Left renal cortex interstitium (tissue), 4 donors: ENCODE measurements around the gene LY86. TPM values are rescaled to one million over a fixed set of nuclear protein-coding genes. Genes with fewer than 3 reads are reported as not detected.
"Not testable (repeated sequence)": the region's sequence is repeated elsewhere in the genome, so short reads cannot be mapped to it uniquely, and the experiment has no call there.

Experiments used
- DNase-seq, 4 donors: peaks; one replicate each; pipeline ENCODE4 v3.0.0-alpha.2; 2013; ENCODE audit warnings: low read depth in 4 of 4, low spot score in 2 of 4, missing footprints in 1 of 4
- polyA plus RNA-seq, 4 donors: library from polyadenylated mRNA; unstranded; fragments of 120-200 nt; gene quantifications; one replicate each; pipeline ENCODE4 v1.2.1, GENCODE V29; 2013; ENCODE audit not compliant: insufficient read length in 4 of 4

The LY86 gene
- polyA plus RNA-seq, 4 donors: 1.1 to 1.7 (median 1.5) TPM

DNA sequence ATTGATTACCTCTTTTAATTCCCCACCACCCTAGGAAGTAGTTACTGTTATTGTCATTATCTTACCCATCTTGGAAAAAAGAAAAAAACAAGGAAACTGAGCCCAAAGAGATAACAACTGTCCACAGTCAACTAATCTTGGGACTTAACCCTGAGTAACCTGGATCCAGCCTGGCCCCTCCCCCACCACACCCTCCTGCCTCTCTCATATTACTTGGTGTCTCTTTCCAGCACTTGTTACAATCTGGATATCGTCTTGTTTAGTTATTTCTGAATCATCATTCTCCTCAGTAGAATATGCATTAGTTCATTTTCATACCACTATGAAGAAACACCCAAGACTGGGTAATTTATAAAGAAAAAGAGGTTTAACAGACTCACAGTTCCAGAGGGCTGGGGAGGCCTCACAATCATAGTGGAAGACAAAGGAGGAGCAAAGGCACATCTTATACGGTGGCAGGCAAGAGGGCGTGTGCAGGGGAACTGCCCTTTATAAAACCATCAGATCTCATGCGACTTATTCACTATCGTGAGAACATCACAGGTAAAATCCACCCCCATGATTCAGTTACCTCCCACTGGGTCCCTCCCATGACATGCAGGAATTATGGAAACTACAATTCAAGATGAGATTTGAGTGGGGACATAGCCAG is 60.3 kb downstream of the LY86 start:
- DNase-seq: no peak

DNA sequence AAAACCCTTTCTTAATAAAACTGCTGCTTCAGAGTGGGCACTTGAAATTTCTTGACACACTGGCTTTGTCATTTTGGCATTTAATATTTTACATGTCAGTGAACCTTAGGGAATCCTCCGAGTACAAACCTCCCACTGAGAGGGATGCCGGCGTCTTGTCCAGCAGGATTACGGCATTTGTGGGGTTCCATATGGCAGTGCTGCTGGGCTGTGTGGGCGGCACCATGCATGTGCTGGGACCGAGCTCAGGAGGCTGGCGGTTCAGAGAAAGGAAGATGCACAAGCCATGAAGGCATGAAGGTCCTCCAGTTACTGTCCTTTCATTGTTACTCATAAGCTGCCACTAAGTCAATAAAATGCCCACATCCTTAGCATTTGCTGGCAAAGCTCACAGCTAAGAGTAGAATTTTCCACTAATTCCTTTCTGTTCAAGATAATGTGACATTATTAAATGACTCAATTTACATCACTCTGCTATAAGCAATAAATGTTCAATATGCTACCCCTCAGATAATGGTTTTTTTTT is 61.4 kb downstream of the LY86 start:
- no peak for DNase-seq

DNA sequence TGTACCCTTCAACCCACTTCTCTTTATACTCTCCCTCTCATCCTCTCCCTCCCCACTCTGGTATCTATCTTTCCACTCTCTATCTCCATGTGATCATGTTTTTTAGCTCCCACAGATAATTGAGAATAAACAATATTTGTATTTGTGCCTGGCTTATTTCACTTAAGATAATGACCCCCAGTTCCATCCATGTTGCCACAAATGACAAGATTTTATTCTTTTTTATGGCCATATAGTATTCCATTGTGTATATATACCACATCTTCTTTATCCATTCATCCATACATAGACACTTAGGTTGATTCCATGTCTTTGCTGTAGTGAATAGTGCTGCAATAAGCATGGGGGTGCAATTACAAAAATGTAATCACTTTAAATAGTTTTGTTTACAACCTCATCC is 62.3 kb downstream of the LY86 start:
- no peak for DNase-seq

DNA sequence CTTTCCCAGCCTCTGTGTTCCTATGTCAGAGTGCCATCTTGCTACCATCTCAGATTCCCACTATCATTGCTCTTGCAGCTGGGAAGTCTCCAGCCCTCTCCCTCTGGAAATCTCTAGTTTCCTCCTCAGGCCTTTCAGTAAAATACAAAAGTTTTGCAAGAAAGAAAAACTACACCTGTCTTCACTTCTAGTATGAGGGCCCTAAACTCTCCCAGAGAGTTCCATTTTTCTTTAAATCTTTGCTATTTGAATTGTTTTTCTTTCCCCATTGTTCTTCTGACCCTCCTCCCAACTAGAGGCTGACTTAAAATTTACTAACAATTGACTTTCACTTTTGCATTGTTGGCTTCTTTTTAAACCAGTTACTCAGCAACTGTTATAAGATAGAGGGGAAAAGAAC is 62.8 kb downstream of the LY86 start:
- no peak for DNase-seq

DNA sequence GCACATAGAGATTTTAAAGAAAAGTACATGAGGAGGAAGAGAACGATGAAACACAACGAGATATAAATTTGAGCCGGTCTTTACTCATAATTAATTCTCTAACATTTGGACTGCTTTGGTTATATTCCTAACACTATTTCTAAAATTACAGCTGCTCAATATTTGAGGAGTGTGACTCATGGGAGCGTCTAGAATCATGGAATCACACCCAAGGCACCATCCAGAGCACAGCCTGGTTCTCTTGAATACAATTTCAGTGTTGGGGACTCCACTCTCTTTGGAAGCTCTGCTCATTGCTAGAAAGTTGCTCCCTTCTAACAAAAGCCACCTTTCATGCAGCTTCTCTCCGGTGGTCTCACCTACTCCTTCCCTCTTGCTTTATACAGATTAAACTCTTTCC is 64.4 kb downstream of the LY86 start:
- DNase-seq: no peak

DNA sequence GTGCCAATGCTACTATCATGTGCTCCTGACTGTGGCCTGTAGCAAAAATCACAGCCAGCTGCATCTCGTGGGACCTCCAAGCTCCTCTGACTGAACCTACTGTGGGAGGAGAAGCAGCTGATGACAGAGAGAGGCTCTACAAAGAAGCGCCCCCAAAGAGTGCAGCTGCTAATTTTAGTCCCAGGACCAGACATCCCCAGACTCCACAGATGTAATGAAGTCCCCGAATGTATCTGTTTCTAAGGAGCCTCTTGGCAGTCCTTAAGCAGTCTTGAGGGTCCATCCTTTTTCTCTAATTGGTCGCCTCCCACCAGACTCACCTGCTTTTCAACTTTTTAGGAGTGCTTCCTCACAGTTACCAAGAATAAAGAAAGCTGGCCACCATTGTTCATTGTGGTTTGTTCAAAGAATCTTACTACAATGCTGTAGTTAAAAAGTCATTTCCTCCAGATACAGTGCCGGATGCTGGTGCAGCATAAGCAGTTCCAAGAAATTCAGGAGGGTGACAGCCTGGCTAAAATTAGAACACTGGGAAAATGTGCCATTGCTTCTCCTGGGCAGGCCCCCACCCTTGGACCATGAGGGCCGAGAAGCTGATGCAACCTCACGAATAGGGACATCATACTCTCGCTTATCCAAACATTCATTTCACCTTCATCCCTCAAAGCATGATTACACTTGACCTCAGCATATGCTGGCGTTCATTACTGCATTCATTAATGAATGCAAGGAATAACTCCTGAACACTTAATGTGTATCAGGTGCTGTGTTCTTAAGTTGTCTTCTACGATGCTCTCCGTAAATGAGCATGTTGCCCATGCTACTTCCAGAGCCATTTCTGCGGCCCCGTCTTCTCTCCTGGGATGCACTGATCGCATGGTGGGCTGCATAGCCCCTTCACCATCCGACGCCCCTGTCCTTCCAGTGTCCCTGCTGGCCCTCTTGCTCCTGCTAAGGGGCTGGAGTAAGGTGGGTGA is 66.4 kb downstream of the LY86 start:
- DNase-seq: no peak

DNA sequence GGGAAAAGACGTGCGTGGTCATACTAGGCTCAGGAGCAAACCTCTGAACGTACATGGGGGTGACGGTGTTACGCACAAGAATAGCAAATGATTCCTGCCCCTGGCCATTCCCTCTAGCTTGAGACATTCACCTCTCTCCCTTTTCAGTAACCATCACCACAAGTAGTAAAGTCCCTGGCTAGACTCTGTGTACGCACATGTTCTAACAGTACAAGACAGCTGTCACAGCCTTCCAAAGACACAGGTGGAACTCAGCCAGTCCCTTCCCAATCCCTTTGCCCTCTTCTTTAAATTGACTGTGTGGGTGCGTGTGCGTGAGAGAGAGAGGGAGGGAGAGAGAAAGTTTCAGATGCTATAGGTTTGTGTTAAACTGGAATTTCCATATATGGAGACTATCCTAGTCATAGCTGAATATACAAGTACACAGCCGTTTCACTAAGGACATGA is 67.3 kb downstream of the LY86 start:
- DNase-seq: no peak

DNA sequence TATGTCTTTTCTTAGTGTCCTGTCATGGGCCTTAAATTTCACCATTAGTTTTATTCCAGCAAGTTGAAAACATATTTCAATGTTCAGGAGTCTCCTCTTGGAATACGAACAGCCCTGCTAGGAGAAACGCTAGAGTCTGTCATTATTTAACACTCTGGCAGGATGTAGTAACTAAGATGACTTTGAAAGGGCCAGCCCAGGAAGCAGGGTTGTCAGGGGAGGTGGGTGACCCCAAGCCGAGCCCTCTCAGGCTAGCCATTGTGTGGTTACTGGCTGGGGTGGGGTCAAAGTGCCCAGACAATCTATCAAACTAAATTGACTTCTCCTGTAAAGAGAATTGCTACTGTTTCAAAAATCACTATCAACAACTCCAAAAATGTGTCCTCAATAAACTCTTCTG is 67.8 kb downstream of the LY86 start:
- DNase-seq: no peak

DNA sequence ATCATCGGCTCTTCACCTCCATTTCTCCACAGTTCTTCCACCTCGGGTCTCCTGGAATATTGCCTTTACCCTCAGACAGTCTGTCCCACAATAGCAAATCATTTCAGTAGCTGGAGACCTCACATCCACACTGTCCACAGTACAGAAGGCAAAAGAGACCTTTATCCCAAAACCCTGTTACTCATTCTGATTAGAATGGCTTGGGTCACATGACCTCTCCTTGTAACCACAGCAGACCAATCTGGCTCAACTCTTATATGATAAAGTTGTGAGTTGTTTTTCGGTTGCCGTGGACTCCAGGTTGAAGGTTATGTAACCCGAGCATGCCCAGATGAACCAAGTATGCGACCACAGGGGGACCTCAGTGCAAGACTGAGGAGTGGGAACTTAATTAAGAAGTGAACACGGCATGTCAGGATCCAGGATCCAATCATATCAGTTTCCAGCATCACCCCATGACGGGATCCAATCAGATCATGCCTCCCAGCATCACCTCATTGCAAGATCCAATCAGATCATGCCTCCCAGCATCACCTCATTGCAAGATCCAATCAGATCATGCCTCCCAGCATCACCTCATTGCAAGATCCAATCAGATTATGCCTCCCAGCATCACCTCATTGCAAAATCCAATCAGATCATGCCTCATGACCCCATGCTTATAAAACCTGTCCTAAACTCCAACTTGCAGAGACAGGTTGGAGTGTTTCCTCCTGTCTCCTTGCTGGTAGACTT is 68.7 kb downstream of the LY86 start:
- no peak for DNase-seq

DNA sequence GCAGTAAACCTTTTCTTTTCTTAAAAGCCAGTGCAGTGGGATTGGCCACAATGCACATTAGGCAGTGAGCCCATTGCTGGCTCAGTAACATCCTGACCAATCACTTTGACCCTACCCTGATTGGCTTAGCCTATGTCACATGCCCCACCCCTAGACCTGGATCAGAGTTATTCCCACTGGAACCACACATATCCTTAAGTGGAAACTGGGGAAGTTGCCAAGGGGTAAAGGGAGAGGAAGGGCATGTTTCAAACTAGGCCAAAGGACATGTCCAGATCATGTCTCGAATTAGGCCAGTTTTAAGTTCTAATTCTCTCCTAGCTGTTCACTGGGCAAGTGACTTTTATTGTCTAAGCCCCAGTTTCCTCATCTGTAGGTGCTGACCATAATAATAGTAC is 69.3 kb downstream of the LY86 start:
- DNase-seq: no peak

DNA sequence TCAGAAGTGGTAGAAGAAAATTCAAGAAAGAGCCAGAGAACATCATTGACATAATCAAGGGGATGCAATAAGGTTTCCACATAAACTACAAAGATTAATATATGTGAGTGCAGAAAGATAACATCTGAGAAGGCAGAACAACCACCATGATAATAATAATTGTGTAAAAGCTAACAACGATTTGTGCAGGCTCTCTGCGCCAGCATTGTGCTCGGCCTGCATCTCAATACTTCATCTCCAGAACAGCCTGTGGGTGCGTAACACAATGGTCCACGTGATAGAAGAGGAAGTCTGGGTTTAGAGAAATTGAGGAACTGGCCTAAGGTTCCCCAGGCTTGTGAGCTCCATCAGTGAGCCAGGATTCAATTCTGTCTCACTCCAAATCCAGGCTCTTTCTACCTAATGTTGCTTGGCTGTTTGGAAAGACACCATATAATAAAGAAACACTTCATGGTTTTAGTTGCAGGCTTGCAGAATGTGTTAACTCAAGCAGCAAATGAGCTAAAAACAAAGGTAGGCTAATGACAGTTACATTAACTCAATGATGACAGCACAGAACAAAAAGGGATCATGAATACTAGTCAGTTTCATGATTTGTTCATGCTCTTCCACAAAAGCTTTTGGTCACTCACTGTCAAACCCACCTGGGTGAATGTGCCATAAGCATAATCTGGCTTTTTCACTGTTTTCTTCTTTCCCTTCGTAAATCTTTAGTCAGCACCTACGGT is 71.2 kb downstream of the LY86 start:
- DNase-seq: no peak

DNA sequence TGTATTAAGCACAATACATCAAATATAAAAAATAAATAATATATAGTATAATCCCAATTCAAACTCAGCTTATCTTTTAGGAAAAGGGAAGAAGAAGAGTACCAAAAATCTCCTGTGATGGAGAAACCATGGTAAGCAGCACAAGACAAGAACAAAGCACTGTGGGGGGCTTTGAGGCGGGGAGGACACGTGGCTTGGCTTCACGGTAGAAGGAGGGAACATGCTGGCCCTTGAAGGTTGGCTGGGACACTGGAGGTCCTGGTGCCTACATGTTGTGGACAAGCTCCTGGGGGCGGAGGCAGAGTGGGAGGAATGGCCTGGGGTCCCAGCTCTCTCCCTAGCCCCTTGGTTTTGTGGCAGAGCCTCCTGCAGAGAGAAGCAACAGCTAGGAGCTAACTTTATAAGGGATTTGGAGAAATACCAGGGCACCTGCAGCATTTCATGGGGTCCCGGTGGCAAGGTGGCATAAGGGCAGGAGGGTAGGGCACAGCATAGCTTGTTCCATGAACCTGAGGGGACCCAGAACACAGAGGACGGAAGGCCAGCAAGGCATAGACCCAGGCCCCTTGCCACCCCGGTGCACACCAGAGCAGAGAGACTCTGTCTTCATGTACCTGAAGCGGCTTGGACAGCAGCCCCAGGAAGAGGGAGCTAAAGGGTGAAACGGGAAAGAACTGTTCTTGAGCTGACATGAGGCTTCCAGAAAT is 72.0 kb downstream of the LY86 start:
- DNase-seq: no peak

DNA sequence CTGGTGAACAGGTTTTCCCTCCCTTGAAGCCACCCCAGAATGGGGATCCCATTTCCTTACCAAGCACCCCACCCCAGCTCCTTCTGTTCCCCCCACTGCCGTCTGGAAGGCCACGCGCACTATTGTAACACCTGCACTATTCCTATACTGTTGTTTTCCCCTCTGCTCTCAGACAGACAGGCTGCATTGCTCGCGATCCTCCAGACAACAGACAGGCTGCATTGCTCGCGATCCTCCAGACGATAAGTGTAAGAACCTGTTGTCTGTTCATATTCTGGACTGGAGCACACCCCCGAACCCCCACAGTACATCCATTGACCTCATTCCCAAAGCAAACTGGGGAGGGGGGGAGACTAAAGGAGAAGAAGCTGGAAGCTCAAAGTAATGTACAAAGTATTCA is 72.7 kb downstream of the LY86 start:
- DNase-seq: no peak

DNA sequence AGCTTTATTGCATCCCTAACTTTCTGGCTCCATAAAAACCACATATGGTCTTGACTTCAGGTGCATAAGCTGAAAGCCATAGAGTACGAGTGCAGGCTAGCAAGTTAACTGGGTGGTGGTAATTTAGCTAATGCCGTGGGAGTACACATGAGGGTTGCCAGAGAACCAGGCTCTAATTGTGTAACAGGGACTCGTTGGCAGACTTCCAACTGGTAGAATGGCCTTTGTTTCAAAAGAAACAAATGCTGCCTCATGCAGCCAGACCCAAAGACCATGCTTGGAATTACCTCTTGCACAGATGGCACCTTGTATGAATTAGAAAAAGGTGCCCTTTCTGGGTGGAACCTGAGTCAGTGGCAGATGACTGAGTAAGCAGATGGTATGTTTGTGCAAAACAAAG is 73.2 kb downstream of the LY86 start:
- DNase-seq: no peak

DNA sequence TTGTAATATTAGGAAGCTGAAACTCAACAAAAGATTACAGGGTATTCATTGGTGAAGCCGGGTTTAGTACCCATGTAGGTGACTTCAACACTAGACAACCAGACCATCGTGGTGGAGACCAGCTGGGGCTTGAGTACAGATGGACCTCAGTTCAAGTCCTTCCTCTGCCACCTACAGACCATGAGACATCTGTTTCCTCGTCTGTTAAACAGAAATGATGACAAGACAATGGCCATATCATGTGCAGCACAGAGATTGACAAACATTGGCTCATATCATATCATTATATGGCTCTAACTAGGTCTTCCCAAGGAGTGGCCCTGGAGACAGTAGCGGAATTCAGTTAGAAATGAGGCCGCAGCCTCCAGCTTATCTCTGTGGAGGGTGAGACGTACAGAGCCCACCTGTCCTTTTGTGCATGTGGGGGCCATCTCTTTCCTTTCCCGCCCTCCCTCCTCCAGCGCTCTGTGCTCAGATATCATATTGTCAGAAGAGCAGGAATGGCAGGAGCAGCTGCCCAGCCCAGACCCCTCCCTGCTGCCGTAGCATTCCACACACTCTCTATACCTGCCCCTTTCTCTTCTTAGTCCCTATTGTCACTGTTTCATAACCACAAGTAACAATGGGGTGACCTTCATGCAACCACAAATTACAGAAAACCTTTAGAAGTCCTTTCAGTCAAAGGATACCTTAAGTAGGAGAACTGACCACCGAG is 75.1 kb downstream of the LY86 start:
- DNase-seq: no peak

DNA sequence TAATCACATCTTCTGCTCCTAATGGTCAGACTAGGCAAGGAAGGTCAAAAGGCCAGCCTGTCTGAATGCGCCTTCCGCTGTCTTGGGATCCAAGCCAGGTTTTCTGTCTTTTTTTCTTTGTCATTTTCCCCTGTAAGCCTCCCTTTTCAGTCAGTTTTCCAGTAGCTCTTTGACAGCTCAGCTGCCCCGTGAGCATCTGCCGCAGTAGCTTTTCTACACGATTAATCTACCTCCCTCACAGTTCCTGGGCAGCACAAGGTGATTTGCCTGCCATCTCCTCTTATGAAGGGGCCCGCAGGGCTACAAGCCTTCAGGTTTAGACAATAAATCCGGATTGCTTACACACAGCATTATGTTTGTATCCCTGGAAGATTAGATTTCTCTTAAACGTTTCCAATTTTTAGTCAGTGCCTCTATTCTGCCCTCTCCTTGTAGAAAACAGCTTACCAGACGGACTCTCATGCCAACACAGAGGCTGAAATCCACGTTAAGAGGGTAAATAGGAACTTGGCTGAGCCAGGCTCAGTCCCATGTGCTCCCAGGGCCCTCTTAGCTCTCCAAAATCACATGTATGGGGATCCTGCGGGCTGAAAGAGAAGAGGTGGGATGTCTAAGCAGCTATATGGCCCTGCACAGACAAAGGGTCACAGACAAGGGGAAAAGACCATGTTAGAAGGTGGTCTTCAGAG is 77.2 kb downstream of the LY86 start:
- DNase-seq: no peak

DNA sequence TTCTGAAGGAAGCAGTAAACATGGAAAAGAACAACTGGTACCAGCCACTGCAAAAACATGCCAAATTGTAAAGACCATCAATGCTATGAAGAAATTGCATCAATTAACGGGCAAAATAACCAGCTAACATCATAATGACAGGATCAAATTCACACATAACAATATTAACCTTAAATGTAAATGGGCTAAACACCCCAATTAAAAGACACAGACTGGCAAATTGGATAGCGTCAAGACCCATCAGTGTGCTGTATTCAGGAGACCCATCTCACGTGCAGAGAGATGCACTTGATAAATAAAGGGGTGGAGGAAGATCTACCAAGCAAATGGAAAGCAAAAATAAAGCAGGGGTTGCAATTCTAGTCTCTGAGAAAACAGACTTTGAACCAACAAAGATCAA is 81.6 kb downstream of the LY86 start:
- not testable (repeated sequence) for DNase-seq

DNA sequence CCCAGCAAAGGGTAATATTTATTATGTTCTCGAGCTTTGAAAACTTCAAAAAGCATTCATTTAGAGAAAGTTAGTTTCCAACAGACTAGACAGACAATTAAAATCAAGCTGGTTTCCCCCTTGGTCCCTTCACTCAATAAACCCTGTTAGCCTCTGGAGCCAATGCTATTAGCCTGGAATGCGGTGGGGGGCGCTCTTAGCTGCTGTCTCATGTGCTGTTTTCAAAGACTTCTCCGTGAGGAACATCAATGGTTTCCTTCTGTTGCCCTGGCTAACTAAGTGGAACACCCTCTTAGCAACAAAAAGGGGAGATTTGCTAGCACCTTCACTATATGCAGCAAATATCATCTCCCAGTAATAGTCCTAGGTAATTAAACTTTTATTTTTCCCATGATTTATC is 86.4 kb downstream of the LY86 start:
- DNase-seq: no peak
